ENCODE results near the gene ASB18. TPM values are rescaled to one million over a fixed set of nuclear protein-coding genes. Genes with fewer than 3 reads are reported as not detected.

Gene ASB18
- total and polyA plus RNA-seq, 4 donors: not detected

GRCh38 chr2:236295481-236295880 is 31.3 kb upstream of the ASB18 start:
- Histone ChIP-seq H3K9ac (ENCODE audit: low read depth in 1 of 2, low read length in 2 of 2) (no peak overlapping the region), H3K27me3 (ENCODE audit: control insufficient read depth in 4 of 4, insufficient read depth in 4 of 4, low read length in 3 of 4) (no peaks in the 10 kb centered on the region), H3K9me3 (ENCODE audit: control insufficient read depth in 4 of 4, low read length in 3 of 4) (no peaks in the 10 kb centered on the region), H3K4me1 (ENCODE audit: control insufficient read depth in 4 of 4, insufficient read depth in 4 of 4, low read length in 3 of 4) (no peaks in the 10 kb centered on the region), H3K36me3 (ENCODE audit: control insufficient read depth in 4 of 4, insufficient read depth in 3 of 4, low read depth in 1 of 4, low read length in 3 of 4) (no peaks in the 10 kb centered on the region), H3K4me3 (ENCODE audit: low read depth in 1 of 3, low read length in 3 of 3) (no peak overlapping the region), H3K27ac (ENCODE audit: low read depth in 1 of 2, low read length in 2 of 2) (no peak overlapping the region)
- TF ChIP-seq JUND (IDR thresholded peaks at IDR 0.05) (no peak), FOXA1 (IDR thresholded peaks at IDR 0.05) (no peak)
- no peak for DNase-seq (ENCODE audit: low spot score)
- 72% methylated on average over 8 of the region's 8 CpGs for WGBS

GRCh38 chr2:236294647-236295046 is 30.4 kb upstream of the ASB18 start:
- Histone ChIP-seq H3K36me3 (ENCODE audit: control insufficient read depth in 4 of 4, insufficient read depth in 3 of 4, low read depth in 1 of 4, low read length in 3 of 4) (no peaks in the 10 kb centered on the region), H3K4me1 (ENCODE audit: control insufficient read depth in 4 of 4, insufficient read depth in 4 of 4, low read length in 3 of 4) (no peaks in the 10 kb centered on the region), H3K9ac (ENCODE audit: low read depth in 1 of 2, low read length in 2 of 2) (no peak overlapping the region), H3K4me3 (ENCODE audit: low read depth in 1 of 3, low read length in 3 of 3) (no peak overlapping the region), H3K27me3 (ENCODE audit: control insufficient read depth in 4 of 4, insufficient read depth in 4 of 4, low read length in 3 of 4) (no peaks in the 10 kb centered on the region), H3K27ac (ENCODE audit: low read depth in 1 of 2, low read length in 2 of 2) (no peak overlapping the region), H3K9me3 (ENCODE audit: control insufficient read depth in 4 of 4, low read length in 3 of 4) (no peaks in the 10 kb centered on the region)
- WGBS: 76% methylated on average over 9 of the region's 9 CpGs
- no peak for DNase-seq (ENCODE audit: low spot score)
- no peak for TF ChIP-seq GABPA (IDR thresholded peaks at IDR 0.05 in 1 of 2, conservative IDR thresholded peaks at IDR 0.05 in 1 of 2)
- no peak for TF ChIP-seq TAF1 (conservative IDR thresholded peaks at IDR 0.05)
- no peak for TF ChIP-seq REST (IDR thresholded peaks at IDR 0.05)
- no peak for TF ChIP-seq MAX (IDR thresholded peaks at IDR 0.05)

- Histone ChIP-seq H3K4me1 (ENCODE audit: control insufficient read depth in 4 of 4, insufficient read depth in 4 of 4, low read length in 3 of 4) (no peaks in the 10 kb centered on the region), H3K9me3 (ENCODE audit: control insufficient read depth in 4 of 4, low read length in 3 of 4) (no peaks in the 10 kb centered on the region), H3K4me3 (ENCODE audit: low read depth in 1 of 3, low read length in 3 of 3) (no peak overlapping the region), H3K27me3 (ENCODE audit: control insufficient read depth in 4 of 4, insufficient read depth in 4 of 4, low read length in 3 of 4) (no peaks in the 10 kb centered on the region), H3K36me3 (ENCODE audit: control insufficient read depth in 4 of 4, insufficient read depth in 3 of 4, low read depth in 1 of 4, low read length in 3 of 4) (no peaks in the 10 kb centered on the region), H3K9ac (ENCODE audit: low read depth in 1 of 2, low read length in 2 of 2) (no peak overlapping the region), H3K27ac (ENCODE audit: low read depth in 1 of 2, low read length in 2 of 2) (no peak overlapping the region)
- 85% methylated on average over 6 of the region's 6 CpGs for WGBS
- no peak for DNase-seq (ENCODE audit: low spot score)
- TF ChIP-seq FOXA2 (IDR thresholded peaks at IDR 0.05): no peak
- no peak for TF ChIP-seq ATF3 (IDR thresholded peaks at IDR 0.05)
- no peak for TF ChIP-seq HNF4A (conservative IDR thresholded peaks at IDR 0.05)
- TF ChIP-seq ZBTB33 (IDR thresholded peaks at IDR 0.05): no peak
- TF ChIP-seq NR2F2 (IDR thresholded peaks at IDR 0.05): no peak
- TF ChIP-seq GABPA (IDR thresholded peaks at IDR 0.05 in 1 of 2, conservative IDR thresholded peaks at IDR 0.05 in 1 of 2): no peak
- no peak for TF ChIP-seq RAD21 (IDR thresholded peaks at IDR 0.05)
- no peak for TF ChIP-seq MAX (IDR thresholded peaks at IDR 0.05)
- no peak for TF ChIP-seq EGR1 (IDR thresholded peaks at IDR 0.05; ENCODE audit: low read depth in 2 of 2)
- TF ChIP-seq HNF4G (IDR thresholded peaks at IDR 0.05): no peak
- TF ChIP-seq SP1 (IDR thresholded peaks at IDR 0.05): no peak
- TF ChIP-seq CTCF (IDR thresholded peaks at IDR 0.05; ENCODE audit: low read depth, low read length, missing input control): no peak
- TF ChIP-seq RXRA (IDR thresholded peaks at IDR 0.05): no peak
- TF ChIP-seq TAF1 (conservative IDR thresholded peaks at IDR 0.05): no peak
- no peak for TF ChIP-seq YY1 (IDR thresholded peaks at IDR 0.05)
- no peak for TF ChIP-seq FOXA1 (IDR thresholded peaks at IDR 0.05)
Measured at GRCh38 chr2:236293241-236293810, 29.1 kb upstream of the ASB18 start.
